Left kidney (tissue), 2 donors: ENCODE results near the gene JAM2. TPM values are rescaled to one million over a fixed set of nuclear protein-coding genes. Genes with fewer than 3 reads are reported as not detected.
A peak's percentile ranks its signal among the peaks of the same experiment; 100 is the strongest.

Experiments
- DNase-seq: peaks from one replicate; pipeline ENCODE4 v3.0.0-alpha.2; 2013
- polyA plus RNA-seq: library from polyadenylated mRNA; unstranded; fragments of 120-200 nt; gene quantifications from one replicate; pipeline ENCODE4 v1.2.1, GENCODE V29; 2013; ENCODE audit not compliant: insufficient read length

The JAM2 gene
- polyA plus RNA-seq, 1 donor, result 14.1 TPM

GRCh38 chr21:25717491-25718147 is 78.6 kb downstream of the JAM2 start:
- DNase-seq, result no peak

- no peak for DNase-seq
Observed at GRCh38 chr21:25721987-25722386, 82.9 kb downstream of the JAM2 start.

- DNase-seq, result no peak
Observed at GRCh38 chr21:25722631-25723030, 83.6 kb downstream of the JAM2 start.

GRCh38 chr21:25732091-25732760 is 93.2 kb downstream of the JAM2 start:
- DNase-seq, result no peak

GRCh38 chr21:25733859-25734653 is 95.0 kb downstream of the JAM2 start:
- peak; percentile 7 for DNase-seq

- DNase-seq, result no peak
Observed at GRCh38 chr21:25734654-25734903, 95.5 kb downstream of the JAM2 start.

GRCh38 chr21:25734904-25735645 is 96.0 kb downstream of the JAM2 start, which contains the start of the genes ATP5PF and GABPA:
Gene ATP5PF (minus strand): TSS chr21:25734904. CDS start chr21:25729794, 5,110 bp downstream.
Gene GABPA (plus strand): TSS chr21:25734972. CDS start chr21:25741599, 6,627 bp downstream.
- DNase-seq, result peak; percentile 97

GRCh38 chr21:25735646-25736597 is 96.9 kb downstream of the JAM2 start:
- peak; percentile 92 for DNase-seq

- no peak for DNase-seq
Observed at GRCh38 chr21:25737421-25737820, 98.4 kb downstream of the JAM2 start.

GRCh38 chr21:25742900-25743299 is 103.8 kb downstream of the JAM2 start:
- no peak for DNase-seq

- no peak for DNase-seq
Observed at GRCh38 chr21:25744854-25745253, 105.8 kb downstream of the JAM2 start.

- no peak for DNase-seq
Observed at GRCh38 chr21:25750085-25750484, 111.0 kb downstream of the JAM2 start.

GRCh38 chr21:25752416-25752815 is 113.4 kb downstream of the JAM2 start:
- no peak for DNase-seq

- no peak for DNase-seq
Observed at GRCh38 chr21:25756190-25756932, 117.3 kb downstream of the JAM2 start.

GRCh38 chr21:25757531-25757930 is 118.5 kb downstream of the JAM2 start:
- DNase-seq, result no peak

- DNase-seq, result no peak
Observed at GRCh38 chr21:25759573-25759972, 120.5 kb downstream of the JAM2 start.

GRCh38 chr21:25760061-25760460 is 121.0 kb downstream of the JAM2 start:
- DNase-seq, result no peak

- DNase-seq, result no peak
Observed at GRCh38 chr21:25760677-25761076, 121.6 kb downstream of the JAM2 start.

GRCh38 chr21:25764065-25764464 is 125.0 kb downstream of the JAM2 start:
- no peak for DNase-seq
